Mesenchymal stem cell (in vitro differentiated cells and primary cell): ENCODE results near the gene KIF3A.

Source experiments
- DNase-seq: peaks from one replicate; pipeline ENCODE4 v3.0.0-alpha.2; 2013
- H2AFZ ChIP-seq: one replicate; pipeline ENCODE4 v1.6.1; 2013; ENCODE audit warnings: low read depth, mild to moderate bottlenecking, control low read depth, inconsistent platforms, low read length, moderate library complexity
- H2AK5ac ChIP-seq: 2 replicates; pipeline ENCODE4 v1.6.1; 2013; ENCODE audit warnings: low read length, moderate library complexity, mild to moderate bottlenecking, inconsistent platforms; ENCODE audit not compliant: severe bottlenecking
- H2BK120ac ChIP-seq: one replicate; pipeline ENCODE4 v1.6.1; 2013; ENCODE audit warnings: low read depth, mild to moderate bottlenecking, inconsistent platforms, low read length, moderate library complexity
- H2BK12ac ChIP-seq, 2 experiments: one replicate each; pipeline ENCODE4 v1.6.1; 2013; ENCODE audit warnings: inconsistent platforms in 2 of 2, low read length in 2 of 2, mild to moderate bottlenecking in 2 of 2, moderate library complexity in 2 of 2, control low read depth in 1 of 2
- H2BK15ac ChIP-seq: one replicate; pipeline ENCODE4 v1.6.1; 2013; ENCODE audit warnings: mild to moderate bottlenecking, low read depth, inconsistent platforms; ENCODE audit not compliant: poor library complexity, severe bottlenecking
- H2BK5ac ChIP-seq: 2 replicates; pipeline ENCODE4 v1.6.1; 2013; ENCODE audit warnings: low read depth, mild to moderate bottlenecking, low read length, control low read depth, inconsistent platforms; ENCODE audit not compliant: poor library complexity, severe bottlenecking
- H3K14ac ChIP-seq, 2 experiments: one replicate each; pipeline ENCODE4 v1.6.1; 2013; ENCODE audit warnings: inconsistent platforms in 2 of 2, low read length in 2 of 2, control low read depth in 1 of 2, mild to moderate bottlenecking in 1 of 2, moderate library complexity in 1 of 2
- H3K18ac ChIP-seq, 2 experiments: one replicate each; pipeline ENCODE4 v1.6.1; 2013; ENCODE audit warnings: inconsistent platforms in 2 of 2, low read length in 2 of 2, control low read depth in 1 of 2, low read depth in 1 of 2, mild to moderate bottlenecking in 1 of 2
- H3K23ac ChIP-seq, 2 experiments: one replicate each; pipeline ENCODE4 v1.6.1; 2013; ENCODE audit warnings: inconsistent platforms in 2 of 2, low read length in 2 of 2, mild to moderate bottlenecking in 2 of 2, moderate library complexity in 2 of 2, control low read depth in 1 of 2
- H3K27ac ChIP-seq: 2 replicates; pipeline ENCODE4 v1.5.1; 2013; ENCODE audit warnings: mild to moderate bottlenecking, moderate library complexity, low read length, control low read depth, inconsistent platforms; ENCODE audit not compliant: poor library complexity, severe bottlenecking
- H3K27me3 ChIP-seq, 2 experiments: 2 replicates each; pipeline versions ENCODE4 v1.6.1 to v1.7.0; 2013; ENCODE audit warnings: low read length in 2 of 2, mild to moderate bottlenecking in 2 of 2, moderate library complexity in 2 of 2, control low read depth in 1 of 2, inconsistent platforms in 1 of 2; ENCODE audit not compliant: control insufficient read depth in 1 of 2, insufficient read depth in 1 of 2
- H3K36me3 ChIP-seq, 2 experiments: 2 replicates each; pipeline versions ENCODE4 v1.6.1 to v1.7.0; 2013; ENCODE audit warnings: low read length in 2 of 2, control low read depth in 1 of 2, inconsistent platforms in 1 of 2, low read depth in 1 of 2, mild to moderate bottlenecking in 1 of 2; ENCODE audit not compliant: insufficient read depth in 2 of 2, control insufficient read depth in 1 of 2
- H3K4ac ChIP-seq, 2 experiments: one replicate each; pipeline ENCODE4 v1.6.1; 2013; ENCODE audit warnings: inconsistent platforms in 2 of 2, low read length in 2 of 2, mild to moderate bottlenecking in 2 of 2, moderate library complexity in 2 of 2, control low read depth in 1 of 2, low read depth in 1 of 2
- H3K4me1 ChIP-seq: 2 replicates; pipeline ENCODE4 v1.6.1; 2013; ENCODE audit warnings: low read depth, low read length, control low read depth; ENCODE audit not compliant: control insufficient read depth, insufficient read depth
- H3K4me2 ChIP-seq: 2 replicates; pipeline ENCODE4 v1.6.1; 2013; ENCODE audit warnings: low read length, mild to moderate bottlenecking, inconsistent platforms; ENCODE audit not compliant: poor library complexity, severe bottlenecking
- H3K4me3 ChIP-seq, 2 experiments: 2 replicates each; pipeline versions ENCODE4 v1.5.1 to v1.7.0; 2013; ENCODE audit warnings: low read length in 2 of 2, mild to moderate bottlenecking in 2 of 2, control low read depth in 1 of 2, low read depth in 1 of 2; ENCODE audit not compliant: insufficient read depth in 1 of 2
- H3K79me1 ChIP-seq: replicated peaks from 2 replicates; pipeline ENCODE4 v1.6.1; 2013; ENCODE audit warnings: mild to moderate bottlenecking, control low read depth, low read length, inconsistent platforms; ENCODE audit not compliant: poor library complexity, severe bottlenecking
- H3K9ac ChIP-seq: 2 replicates; pipeline ENCODE4 v1.7.0; 2013; ENCODE audit warnings: mild to moderate bottlenecking, low read length, moderate library complexity
- H3K9me3 ChIP-seq: 2 replicates; pipeline ENCODE4 v1.7.0; 2013; ENCODE audit warnings: mild to moderate bottlenecking, low read length; ENCODE audit not compliant: control insufficient read depth
- H4K8ac ChIP-seq: one replicate; pipeline ENCODE4 v1.6.1; 2013; ENCODE audit warnings: inconsistent platforms, mild to moderate bottlenecking, low read length, moderate library complexity
- H4K91ac ChIP-seq: one replicate; pipeline ENCODE4 v1.6.1; 2013; ENCODE audit warnings: mild to moderate bottlenecking, low read length, inconsistent platforms
- WGBS: methylation state at CpG from one replicate; pipeline ENCODE4 v1.1.7; 2013; ENCODE audit warnings: mixed read lengths; 5-methylcytosine and 5-hydroxymethylcytosine counted together

The KIF3A gene

DNA sequence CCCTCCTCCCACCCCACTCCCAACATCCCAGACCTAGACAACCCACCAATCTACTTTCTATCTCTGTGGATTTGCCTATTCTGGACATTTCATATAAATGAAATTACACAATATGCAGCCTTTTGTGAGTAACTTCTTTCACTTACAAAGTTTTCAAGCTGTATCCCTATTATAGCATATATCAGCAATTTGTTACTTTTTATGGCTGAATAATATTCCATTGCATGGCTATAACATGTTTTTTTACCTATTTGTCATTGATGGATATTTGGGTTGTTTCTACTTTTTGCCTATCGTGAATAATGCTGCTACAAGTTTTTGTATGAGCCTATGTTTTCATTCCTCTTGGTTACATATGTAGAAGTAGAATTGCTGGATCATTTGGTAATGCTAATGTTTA, 1.9 kb upstream of the KIF3A start:
- WGBS = 80% methylated on average over 1 of the region's 1 CpG
- H3K23ac ChIP-seq = no peak overlapping the region
- DNase-seq = no peak
- peaks cover 3% of the 10 kb centered on the region for H3K4me1 ChIP-seq
- no peak overlapping the region for H3K4me2 ChIP-seq
- H2AFZ ChIP-seq = no peak overlapping the region
- no peak overlapping the region for H3K27ac ChIP-seq
- no peak overlapping the region for H4K91ac ChIP-seq
- peaks cover 0 to 4% of the 10 kb centered on the region in 2 experiments for H3K36me3 ChIP-seq
- H2BK5ac ChIP-seq = no peak overlapping the region
- peaks cover 9% of the 10 kb centered on the region for H3K79me1 ChIP-seq
- H2BK15ac ChIP-seq = no peak overlapping the region
- H2BK120ac ChIP-seq = no peak overlapping the region
- H3K4ac ChIP-seq = no peak overlapping the region
- H3K9me3 ChIP-seq = no peaks in the 10 kb centered on the region
- H3K27me3 ChIP-seq = peaks cover 0 to 15% of the 10 kb centered on the region in 2 experiments
- H2BK12ac ChIP-seq = no peak overlapping the region
- no peak overlapping the region for H3K14ac ChIP-seq
- H3K18ac ChIP-seq = no peak overlapping the region
- no peak overlapping the region for H2AK5ac ChIP-seq
- no peak overlapping the region for H3K9ac ChIP-seq
- H3K4me3 ChIP-seq = no peak overlapping the region
- no peak overlapping the region for H4K8ac ChIP-seq

DNA sequence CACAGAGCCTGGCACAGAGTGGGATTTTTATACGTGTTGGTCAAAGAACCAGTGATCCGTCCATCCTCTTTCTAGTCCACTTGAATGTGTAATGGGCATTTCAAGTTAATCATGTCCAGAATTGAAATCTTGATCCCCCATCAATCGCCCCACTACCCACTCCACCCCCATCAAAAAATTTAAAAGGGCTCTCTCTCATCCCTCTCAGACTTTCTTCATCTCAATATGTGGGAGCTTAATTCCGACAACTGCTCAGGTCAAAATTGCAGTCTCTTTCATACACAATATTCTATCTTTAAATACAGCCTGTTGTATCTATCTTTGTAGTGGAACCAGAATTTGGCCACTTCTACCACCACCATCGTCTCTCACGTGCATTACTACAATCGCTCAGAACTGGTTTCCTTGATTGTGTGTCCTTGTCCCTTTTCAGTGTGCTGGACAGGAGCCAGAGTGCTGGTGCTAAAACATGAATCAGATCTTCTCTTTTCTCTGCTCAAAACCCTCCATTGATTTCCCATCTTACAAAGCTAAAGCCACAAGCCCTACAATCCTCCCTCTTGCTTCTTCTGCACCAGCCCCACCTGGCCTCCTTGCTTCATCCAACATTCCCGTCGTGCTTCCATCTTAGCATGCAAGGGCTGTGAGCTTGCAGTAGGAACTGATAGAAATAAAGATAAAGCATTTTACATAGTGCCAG, 786 bp upstream of the KIF3A start:
- Histone ChIP-seq H3K9me3 (no peaks in the 10 kb centered on the region), H3K4ac (no peak overlapping the region), H3K18ac (no peak overlapping the region), H3K27ac (no peak overlapping the region), H2BK5ac (no peak overlapping the region), H4K8ac (peak overlapping the region; percentile 75), H2AK5ac (no peak overlapping the region), H3K27me3 (peaks cover 0 to 13% of the 10 kb centered on the region in 2 experiments), H2AFZ (no peak overlapping the region), H3K4me3 (peak overlapping the region in 1 of 2 experiments; percentile 82), H3K4me2 (peak overlapping the region; percentile 95), H2BK15ac (no peak overlapping the region), H3K9ac (peak overlapping the region; percentile 77), H2BK12ac (no peak overlapping the region), H3K23ac (no peak overlapping the region), H3K36me3 (peaks cover 6 to 9% of the 10 kb centered on the region in 2 experiments), H3K4me1 (peaks cover 3% of the 10 kb centered on the region), H2BK120ac (no peak overlapping the region), H4K91ac (no peak overlapping the region), H3K79me1 (peaks cover 11% of the 10 kb centered on the region), H3K14ac (no peak overlapping the region)
- DNase-seq = no peak
- 74% methylated on average over 7 of the region's 9 CpGs for WGBS

DNA sequence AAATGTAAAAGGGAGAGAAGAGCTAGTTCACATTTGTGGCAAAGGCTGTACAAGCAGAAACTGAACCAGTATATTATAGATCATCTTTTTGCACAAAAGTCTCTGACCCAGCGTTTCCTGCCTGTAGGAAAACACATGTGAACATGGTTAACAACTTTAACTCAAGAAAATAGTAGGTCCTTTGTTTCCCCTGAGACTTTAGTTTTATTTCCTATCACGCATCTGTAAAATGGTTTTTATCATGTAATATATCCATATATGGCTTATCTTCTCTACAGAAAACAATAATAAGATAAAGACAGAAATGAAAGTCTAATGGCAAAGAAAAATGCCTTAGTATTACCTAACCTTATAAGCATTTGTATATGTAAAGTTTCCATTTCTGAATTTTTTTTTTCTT, 2.7 kb downstream of the KIF3A start:
- Histone ChIP-seq H2BK15ac (no peak overlapping the region), H3K14ac (no peak overlapping the region), H3K4ac (no peak overlapping the region), H3K27ac (no peak overlapping the region), H2AFZ (no peak overlapping the region), H3K27me3 (peaks cover 0 to 4% of the 10 kb centered on the region in 2 experiments), H4K8ac (no peak overlapping the region), H3K4me3 (no peak overlapping the region), H3K4me2 (no peak overlapping the region), H3K18ac (no peak overlapping the region), H4K91ac (no peak overlapping the region), H2BK120ac (no peak overlapping the region), H3K9me3 (no peaks in the 10 kb centered on the region), H2AK5ac (no peak overlapping the region), H3K79me1 (peaks cover 18% of the 10 kb centered on the region), H3K36me3 (peaks cover 14 to 16% of the 10 kb centered on the region in 2 experiments), H3K23ac (no peak overlapping the region), H3K9ac (no peak overlapping the region), H2BK12ac (no peak overlapping the region), H2BK5ac (no peak overlapping the region), H3K4me1 (peaks cover 3% of the 10 kb centered on the region)
- no CpG with 5 or more reads among the region's 2 CpGs for WGBS
- no peak for DNase-seq

DNA sequence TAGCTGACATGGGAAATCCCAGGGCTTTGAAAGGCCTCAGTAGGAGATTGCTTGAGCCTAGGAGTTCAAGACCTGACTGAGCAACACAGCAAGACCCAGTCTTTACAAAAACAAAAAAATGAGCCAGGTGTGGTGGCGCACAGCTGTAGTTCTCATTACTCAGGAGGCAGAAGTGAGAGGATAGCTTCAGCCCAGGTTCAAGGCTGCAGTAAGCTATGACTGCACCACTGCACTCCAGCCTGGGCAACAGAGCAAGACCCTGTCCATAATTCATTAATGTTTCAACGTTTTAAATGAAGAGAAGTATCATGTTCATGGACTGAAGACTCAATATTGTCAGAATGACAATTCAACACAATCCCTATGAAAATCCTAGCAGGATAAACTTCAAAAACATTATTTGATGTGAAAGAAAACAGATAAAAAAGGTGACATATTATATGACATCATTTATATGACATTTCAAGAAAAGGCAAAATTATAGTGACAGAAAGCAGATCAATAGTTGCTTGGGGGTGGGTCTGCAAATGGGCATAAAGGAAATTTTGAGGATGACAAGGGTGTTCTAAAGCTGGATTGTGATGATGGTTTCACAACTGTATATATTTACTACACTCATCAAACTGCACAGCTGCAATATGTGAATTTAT, 3.7 kb downstream of the KIF3A start:
- H3K4ac ChIP-seq = no peak overlapping the region
- no peak overlapping the region for H3K4me2 ChIP-seq
- H3K4me3 ChIP-seq = no peak overlapping the region
- H4K8ac ChIP-seq = no peak overlapping the region
- no peaks in the 10 kb centered on the region for H3K27me3 ChIP-seq
- no peak overlapping the region for H3K9ac ChIP-seq
- no peak overlapping the region for H2BK5ac ChIP-seq
- H3K79me1 ChIP-seq = peaks cover 20% of the 10 kb centered on the region
- peaks cover 3% of the 10 kb centered on the region for H3K4me1 ChIP-seq
- no peak overlapping the region for H3K23ac ChIP-seq
- WGBS = 100% methylated on average over 1 of the region's 2 CpGs
- no peak overlapping the region for H3K14ac ChIP-seq
- H3K36me3 ChIP-seq = peaks cover 14 to 16% of the 10 kb centered on the region in 2 experiments
- H2BK120ac ChIP-seq = no peak overlapping the region
- no peak overlapping the region for H2BK12ac ChIP-seq
- H3K27ac ChIP-seq = no peak overlapping the region
- H3K18ac ChIP-seq = peak overlapping the region in 1 of 2 experiments; percentile 34
- H3K9me3 ChIP-seq = no peaks in the 10 kb centered on the region
- no peak overlapping the region for H4K91ac ChIP-seq
- H2BK15ac ChIP-seq = no peak overlapping the region
- no peak overlapping the region for H2AK5ac ChIP-seq
- no peak overlapping the region for H2AFZ ChIP-seq
- DNase-seq = no peak
